ENCODE measurements around the gene NOS3. TPM values are rescaled to one million over a fixed set of nuclear protein-coding genes. Genes with fewer than 3 reads are reported as not detected.

The NOS3 gene
- polyA plus RNA-seq, 6 donors from 2014 or later = 0.29 to 2.8 (median 1.3) TPM

DNA sequence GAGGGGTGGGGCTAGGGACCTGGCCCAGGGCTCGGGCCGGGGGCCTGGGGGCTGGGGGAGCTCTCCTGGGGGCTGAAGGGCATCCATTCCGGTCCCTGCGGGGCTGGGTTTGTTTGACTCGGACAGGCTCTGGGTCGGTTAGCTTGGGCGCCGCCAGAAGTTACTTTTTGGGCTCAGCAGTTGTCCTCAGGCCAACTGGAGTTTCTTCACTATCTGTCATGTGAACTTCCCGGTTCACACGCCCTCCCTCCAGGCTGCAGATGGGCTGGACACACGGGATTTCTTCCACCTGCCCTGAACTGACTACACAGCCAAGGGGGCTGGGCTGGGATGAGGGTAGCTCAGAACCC lies 72.4 kb downstream of the NOS3 start:
- Mint-ChIP-seq H3K4me1 (peaks cover 23 to 41% (median 25%) of the 10 kb centered on the region in 3 donors), H3K27ac (no peak overlapping the region), H3K4me3 (peak overlapping the region in 1 of 8 donors; percentile 18), H3K27me3 (no peaks in the 10 kb centered on the region), H3K36me3 (no peaks in the 10 kb centered on the region), H3K9me3 (no peaks in the 10 kb centered on the region)
- ATAC-seq (ENCODE audit: low read depth in 2 of 2) (no peak), DNase-seq (no peak)

Other genes with a start within 250 kb of the NOS3 start
- gene TMEM176B, start 190.7 kb upstream of the NOS3 start, polyA plus RNA-seq (ENCODE audit: low read depth in 6 of 6) = 1 to 10 TPM in 2 of 6 donors, under 1 TPM in 1, not detected in 3; 0.23 to 1.8 (median 1.3) TPM
- 1 to 10 TPM in 1 of 6 donors, under 1 TPM in 1, not detected in 4; 0.44 to 1.9 TPM for gene TMEM176A, start 190.2 kb upstream of the NOS3 start, polyA plus RNA-seq (ENCODE audit: low read depth in 6 of 6)
- not detected for gene AOC1, start 138.5 kb upstream of the NOS3 start, polyA plus RNA-seq (ENCODE audit: low read depth in 6 of 6)
- gene KCNH2, start 12.7 kb upstream of the NOS3 start, polyA plus RNA-seq (ENCODE audit: low read depth in 6 of 6) = under 1 TPM in 3 of 6 donors, not detected in 3; 0.17 to 0.29 (median 0.29) TPM
- gene ATG9B, start 33.5 kb downstream of the NOS3 start, polyA plus RNA-seq (ENCODE audit: low read depth in 6 of 6) = 10 to 100 TPM in 2 of 6 donors, 1 to 10 TPM in 4; 7.6 to 14.3 (median 9.6) TPM
- 10 to 100 TPM; 18.4 to 32.4 (median 23.4) TPM for gene ABCB8, start 37.4 kb downstream of the NOS3 start, polyA plus RNA-seq (ENCODE audit: low read depth in 6 of 6)
- not detected for gene ASIC3, start 57.5 kb downstream of the NOS3 start, polyA plus RNA-seq (ENCODE audit: low read depth in 6 of 6)
- 10 to 100 TPM in 3 of 6 donors, 1 to 10 TPM in 3; 7.3 to 10.5 (median 9.6) TPM for gene CDK5, start 66.9 kb downstream of the NOS3 start, polyA plus RNA-seq (ENCODE audit: low read depth in 6 of 6)
- gene SLC4A2, start 68.6 kb downstream of the NOS3 start, polyA plus RNA-seq (ENCODE audit: low read depth in 6 of 6) = 10 to 100 TPM in 3 of 6 donors, 1 to 10 TPM in 3; 8.5 to 17.1 (median 12.2) TPM
- gene FASTK, start 89.8 kb downstream of the NOS3 start, polyA plus RNA-seq (ENCODE audit: low read depth in 6 of 6) = 10 to 100 TPM; 31.6 to 52.0 (median 38.1) TPM
- 10 to 100 TPM; 36.3 to 66.1 (median 45.5) TPM for gene TMUB1, start 92.5 kb downstream of the NOS3 start, polyA plus RNA-seq (ENCODE audit: low read depth in 6 of 6)
- 1 to 10 TPM in 1 of 6 donors, under 1 TPM in 2, not detected in 3; 0.58 to 1.2 (median 0.66) TPM for gene AGAP3, start 95.5 kb downstream of the NOS3 start, polyA plus RNA-seq (ENCODE audit: low read depth in 6 of 6)
- not detected for gene GBX1, start 176.7 kb downstream of the NOS3 start, polyA plus RNA-seq (ENCODE audit: low read depth in 6 of 6)
- gene ASB10, start 196.2 kb downstream of the NOS3 start, polyA plus RNA-seq (ENCODE audit: low read depth in 6 of 6) = not detected
- gene H2BK1, start 219.5 kb downstream of the NOS3 start, polyA plus RNA-seq (ENCODE audit: low read depth in 6 of 6) = not detected
- gene ABCF2, start 236.2 kb downstream of the NOS3 start, polyA plus RNA-seq (ENCODE audit: low read depth in 6 of 6) = 10 to 100 TPM; 23.0 to 32.6 (median 25.4) TPM
- 10 to 100 TPM; 20.4 to 43.9 (median 25.2) TPM for gene CHPF2, start 241.5 kb downstream of the NOS3 start, polyA plus RNA-seq (ENCODE audit: low read depth in 6 of 6)

All from naive B cell (primary cell).